Muscle layer of duodenum (tissue), 2 donors: Measurements from ENCODE around the gene SLC35F5.

Experiments used
- H3K27ac ChIP-seq: one replicate; pipeline ENCODE4 v1.7.0; 2013; ENCODE audit warnings: mild to moderate bottlenecking, low read length
- H3K27me3 ChIP-seq: one replicate; pipeline ENCODE4 v1.7.0; 2013; ENCODE audit warnings: low read depth, mild to moderate bottlenecking, control low read depth, low read length
- H3K36me3 ChIP-seq, 2 donors: one replicate each; pipeline ENCODE4 v1.7.0; 2013; ENCODE audit warnings: low read length in 2 of 2, control low read depth in 1 of 2, mild to moderate bottlenecking in 1 of 2; ENCODE audit not compliant: insufficient read depth in 2 of 2, control insufficient read depth in 1 of 2
- H3K4me1 ChIP-seq, 2 donors: one replicate each; pipeline ENCODE4 v1.7.0; 2013; ENCODE audit warnings: low read length in 2 of 2, mild to moderate bottlenecking in 2 of 2, control low read depth in 1 of 2, moderate library complexity in 1 of 2; ENCODE audit not compliant: insufficient read depth in 2 of 2, control insufficient read depth in 1 of 2
- H3K4me3 ChIP-seq, 2 donors: one replicate each; pipeline ENCODE4 v1.7.0; 2013; ENCODE audit warnings: low read length in 2 of 2, low read depth in 1 of 2, mild to moderate bottlenecking in 1 of 2
- H3K9me3 ChIP-seq, 2 donors: one replicate each; pipeline ENCODE4 v1.7.0; 2013; ENCODE audit warnings: low read length in 2 of 2, control low read depth in 1 of 2, mild to moderate bottlenecking in 1 of 2; ENCODE audit not compliant: control insufficient read depth in 1 of 2
- donor health status: healthy.

The SLC35F5 gene

GRCh38 chr2:113756355-113757137 is at the start of gene SLC35F5:
Gene SLC35F5, minus strand, starts transcription at chr2:113756642. Its CDS starts 233 bp downstream, at chr2:113756409.
- Histone ChIP-seq H3K9me3 (no peaks in the 10 kb centered on the region), H3K4me3 (peak within 1 kb of the TSS; percentile 99), H3K27me3 (no peaks in the 10 kb centered on the region), H3K27ac (peak within 1 kb of the TSS; percentile 99), H3K4me1 (peaks cover 0 to 20% of the 10 kb centered on the region in 2 donors), H3K36me3 (peaks cover 0 to 4% of the 10 kb centered on the region in 2 donors)

GRCh38 chr2:113799375-113799774 is 42.9 kb upstream of the SLC35F5 start:
- Histone ChIP-seq H3K4me3 (no peak overlapping the region), H3K4me1 (no peaks in the 10 kb centered on the region), H3K9me3 (no peaks in the 10 kb centered on the region)

GRCh38 chr2:113797237-113797636 is 40.8 kb upstream of the SLC35F5 start:
- no peaks in the 10 kb centered on the region for H3K4me1 ChIP-seq
- H3K9me3 ChIP-seq, result no peaks in the 10 kb centered on the region
- H3K27me3 ChIP-seq, result no peaks in the 10 kb centered on the region
- H3K4me3 ChIP-seq, result no peak overlapping the region
- H3K36me3 ChIP-seq, result no peaks in the 10 kb centered on the region
- H3K27ac ChIP-seq, result no peak overlapping the region

More at GRCh38 chr2:113799375-113799774, 42.9 kb upstream of the SLC35F5 start:
- H3K27me3 ChIP-seq, result no peaks in the 10 kb centered on the region
- H3K36me3 ChIP-seq, result no peaks in the 10 kb centered on the region
- H3K27ac ChIP-seq, result no peak overlapping the region

- no peaks in the 10 kb centered on the region for H3K9me3 ChIP-seq
Measured at GRCh38 chr2:113796592-113797175, 40.2 kb upstream of the SLC35F5 start.

GRCh38 chr2:113795405-113795920 is 39.0 kb upstream of the SLC35F5 start:
- no peaks in the 10 kb centered on the region for H3K4me1 ChIP-seq
- no peak overlapping the region for H3K27ac ChIP-seq
- H3K4me3 ChIP-seq, result no peak overlapping the region
- H3K9me3 ChIP-seq, result no peaks in the 10 kb centered on the region
- no peaks in the 10 kb centered on the region for H3K36me3 ChIP-seq
- no peaks in the 10 kb centered on the region for H3K27me3 ChIP-seq

More at GRCh38 chr2:113796592-113797175, 40.2 kb upstream of the SLC35F5 start:
- Histone ChIP-seq H3K27me3 (no peaks in the 10 kb centered on the region), H3K36me3 (no peaks in the 10 kb centered on the region), H3K27ac (no peak overlapping the region), H3K4me1 (no peaks in the 10 kb centered on the region), H3K4me3 (no peak overlapping the region)

- Histone ChIP-seq H3K27ac (no peak overlapping the region), H3K9me3 (no peaks in the 10 kb centered on the region), H3K27me3 (no peaks in the 10 kb centered on the region), H3K4me1 (no peaks in the 10 kb centered on the region), H3K4me3 (no peak overlapping the region), H3K36me3 (no peaks in the 10 kb centered on the region)
Measured at GRCh38 chr2:113791697-113792590, 35.5 kb upstream of the SLC35F5 start.

GRCh38 chr2:113784823-113785744 is 28.6 kb upstream of the SLC35F5 start:
- Histone ChIP-seq H3K27ac (no peak overlapping the region), H3K4me3 (no peak overlapping the region), H3K9me3 (no peaks in the 10 kb centered on the region), H3K27me3 (no peaks in the 10 kb centered on the region), H3K36me3 (no peaks in the 10 kb centered on the region), H3K4me1 (no peaks in the 10 kb centered on the region)

- Histone ChIP-seq H3K4me3 (no peak overlapping the region), H3K36me3 (no peaks in the 10 kb centered on the region), H3K9me3 (no peaks in the 10 kb centered on the region), H3K27ac (no peak overlapping the region), H3K27me3 (peaks cover 4% of the 10 kb centered on the region), H3K4me1 (no peaks in the 10 kb centered on the region)
Measured at GRCh38 chr2:113780472-113780871, 24.0 kb upstream of the SLC35F5 start.

- H3K4me1 ChIP-seq, result no peaks in the 10 kb centered on the region
- no peaks in the 10 kb centered on the region for H3K36me3 ChIP-seq
- no peak overlapping the region for H3K4me3 ChIP-seq
- H3K27me3 ChIP-seq, result peaks cover 4% of the 10 kb centered on the region
- no peak overlapping the region for H3K27ac ChIP-seq
- H3K9me3 ChIP-seq, result no peaks in the 10 kb centered on the region
Measured at GRCh38 chr2:113777371-113777770, 20.9 kb upstream of the SLC35F5 start.

GRCh38 chr2:113776949-113777348 is 20.5 kb upstream of the SLC35F5 start:
- no peaks in the 10 kb centered on the region for H3K36me3 ChIP-seq
- H3K9me3 ChIP-seq, result no peaks in the 10 kb centered on the region
- H3K4me1 ChIP-seq, result no peaks in the 10 kb centered on the region
- peaks cover 4% of the 10 kb centered on the region for H3K27me3 ChIP-seq
- H3K4me3 ChIP-seq, result no peak overlapping the region
- H3K27ac ChIP-seq, result no peak overlapping the region
